ENCODE results near the gene SPPL3. TPM values are rescaled to one million over a fixed set of nuclear protein-coding genes. Genes with fewer than 3 reads are reported as not detected.

The SPPL3 gene
- total RNA-seq, 1 experiment from 2014 or later, result 32.5 TPM

DNA sequence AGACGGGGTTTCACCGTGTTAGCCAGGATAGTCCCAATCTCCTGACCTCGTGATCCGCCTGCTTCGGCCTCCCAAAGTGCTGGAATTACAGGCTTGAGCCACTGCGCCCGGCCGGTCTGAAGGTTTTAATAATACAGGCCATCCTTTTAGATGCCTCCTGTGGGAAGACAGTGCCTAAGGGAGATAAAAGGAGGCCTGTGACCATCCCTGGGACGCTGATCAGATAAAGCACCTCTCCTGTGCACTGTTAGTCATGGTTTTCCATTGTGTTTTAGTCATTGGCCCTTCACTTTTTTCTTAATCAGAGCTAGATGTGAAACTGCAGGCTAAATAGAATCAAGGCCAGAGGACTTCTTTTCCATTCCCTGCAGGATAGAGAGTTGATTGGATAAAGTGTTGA is 186.1 kb downstream of the SPPL3 start:
- ATAC-seq (no peak), DNase-seq (ENCODE audit: low spot score) (no peak)
- H3K9me3 Mint-ChIP-seq, result no peaks in the 10 kb centered on the region
- ChIA-PET POLR2A (no interaction called here), CTCF (no interaction called here)
- no peak overlapping the region for H3K27ac Mint-ChIP-seq
- H3K27me3 Mint-ChIP-seq (ENCODE audit: low read depth), result no peaks in the 10 kb centered on the region
- no peaks in the 10 kb centered on the region; the same call in 1 of the 2 replicates for H3K4me1 Mint-ChIP-seq
- no peak for TF ChIP-seq ZNF263 (CRISPR knock-in tag; IDR thresholded peaks at IDR 0.05; ENCODE audit: low read depth)
- no peak for TF ChIP-seq CBFB (CRISPR knock-in tag; IDR thresholded peaks at IDR 0.05; ENCODE audit: low read depth)
- TF ChIP-seq SMAD3 (CRISPR knock-in tag; IDR thresholded peaks at IDR 0.05; ENCODE audit: borderline replicate concordance), result no peak
- TF ChIP-seq, protein P1, sequence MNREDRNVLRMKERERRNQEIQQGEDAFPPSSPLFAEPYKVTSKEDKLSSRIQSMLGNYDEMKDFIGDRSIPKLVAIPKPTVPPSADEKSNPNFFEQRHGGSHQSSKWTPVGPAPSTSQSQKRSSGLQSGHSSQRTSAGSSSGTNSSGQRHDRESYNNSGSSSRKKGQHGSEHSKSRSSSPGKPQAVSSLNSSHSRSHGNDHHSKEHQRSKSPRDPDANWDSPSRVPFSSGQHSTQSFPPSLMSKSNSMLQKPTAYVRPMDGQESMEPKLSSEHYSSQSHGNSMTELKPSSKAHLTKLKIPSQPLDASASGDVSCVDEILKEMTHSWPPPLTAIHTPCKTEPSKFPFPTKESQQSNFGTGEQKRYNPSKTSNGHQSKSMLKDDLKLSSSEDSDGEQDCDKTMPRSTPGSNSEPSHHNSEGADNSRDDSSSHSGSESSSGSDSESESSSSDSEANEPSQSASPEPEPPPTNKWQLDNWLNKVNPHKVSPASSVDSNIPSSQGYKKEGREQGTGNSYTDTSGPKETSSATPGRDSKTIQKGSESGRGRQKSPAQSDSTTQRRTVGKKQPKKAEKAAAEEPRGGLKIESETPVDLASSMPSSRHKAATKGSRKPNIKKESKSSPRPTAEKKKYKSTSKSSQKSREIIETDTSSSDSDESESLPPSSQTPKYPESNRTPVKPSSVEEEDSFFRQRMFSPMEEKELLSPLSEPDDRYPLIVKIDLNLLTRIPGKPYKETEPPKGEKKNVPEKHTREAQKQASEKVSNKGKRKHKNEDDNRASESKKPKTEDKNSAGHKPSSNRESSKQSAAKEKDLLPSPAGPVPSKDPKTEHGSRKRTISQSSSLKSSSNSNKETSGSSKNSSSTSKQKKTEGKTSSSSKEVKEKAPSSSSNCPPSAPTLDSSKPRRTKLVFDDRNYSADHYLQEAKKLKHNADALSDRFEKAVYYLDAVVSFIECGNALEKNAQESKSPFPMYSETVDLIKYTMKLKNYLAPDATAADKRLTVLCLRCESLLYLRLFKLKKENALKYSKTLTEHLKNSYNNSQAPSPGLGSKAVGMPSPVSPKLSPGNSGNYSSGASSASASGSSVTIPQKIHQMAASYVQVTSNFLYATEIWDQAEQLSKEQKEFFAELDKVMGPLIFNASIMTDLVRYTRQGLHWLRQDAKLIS (CRISPR knock-in tag; IDR thresholded peaks at IDR 0.05; ENCODE audit: borderline replicate concordance), result no peak
- TF ChIP-seq, protein P2, sequence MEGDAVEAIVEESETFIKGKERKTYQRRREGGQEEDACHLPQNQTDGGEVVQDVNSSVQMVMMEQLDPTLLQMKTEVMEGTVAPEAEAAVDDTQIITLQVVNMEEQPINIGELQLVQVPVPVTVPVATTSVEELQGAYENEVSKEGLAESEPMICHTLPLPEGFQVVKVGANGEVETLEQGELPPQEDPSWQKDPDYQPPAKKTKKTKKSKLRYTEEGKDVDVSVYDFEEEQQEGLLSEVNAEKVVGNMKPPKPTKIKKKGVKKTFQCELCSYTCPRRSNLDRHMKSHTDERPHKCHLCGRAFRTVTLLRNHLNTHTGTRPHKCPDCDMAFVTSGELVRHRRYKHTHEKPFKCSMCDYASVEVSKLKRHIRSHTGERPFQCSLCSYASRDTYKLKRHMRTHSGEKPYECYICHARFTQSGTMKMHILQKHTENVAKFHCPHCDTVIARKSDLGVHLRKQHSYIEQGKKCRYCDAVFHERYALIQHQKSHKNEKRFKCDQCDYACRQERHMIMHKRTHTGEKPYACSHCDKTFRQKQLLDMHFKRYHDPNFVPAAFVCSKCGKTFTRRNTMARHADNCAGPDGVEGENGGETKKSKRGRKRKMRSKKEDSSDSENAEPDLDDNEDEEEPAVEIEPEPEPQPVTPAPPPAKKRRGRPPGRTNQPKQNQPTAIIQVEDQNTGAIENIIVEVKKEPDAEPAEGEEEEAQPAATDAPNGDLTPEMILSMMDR (IDR thresholded peaks at IDR 0.05), result no peak
- TF ChIP-seq ELF4 (CRISPR knock-in tag; IDR thresholded peaks at IDR 0.05; ENCODE audit: low read depth), result no peak
- no peak for TF ChIP-seq NFYB (CRISPR knock-in tag; conservative IDR thresholded peaks at IDR 0.05; ENCODE audit: low read depth)
- TF ChIP-seq, protein P3, sequence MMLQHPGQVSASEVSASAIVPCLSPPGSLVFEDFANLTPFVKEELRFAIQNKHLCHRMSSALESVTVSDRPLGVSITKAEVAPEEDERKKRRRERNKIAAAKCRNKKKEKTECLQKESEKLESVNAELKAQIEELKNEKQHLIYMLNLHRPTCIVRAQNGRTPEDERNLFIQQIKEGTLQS (CRISPR knock-in tag; conservative IDR thresholded peaks at IDR 0.05), result no peak
- TF ChIP-seq, protein P4, sequence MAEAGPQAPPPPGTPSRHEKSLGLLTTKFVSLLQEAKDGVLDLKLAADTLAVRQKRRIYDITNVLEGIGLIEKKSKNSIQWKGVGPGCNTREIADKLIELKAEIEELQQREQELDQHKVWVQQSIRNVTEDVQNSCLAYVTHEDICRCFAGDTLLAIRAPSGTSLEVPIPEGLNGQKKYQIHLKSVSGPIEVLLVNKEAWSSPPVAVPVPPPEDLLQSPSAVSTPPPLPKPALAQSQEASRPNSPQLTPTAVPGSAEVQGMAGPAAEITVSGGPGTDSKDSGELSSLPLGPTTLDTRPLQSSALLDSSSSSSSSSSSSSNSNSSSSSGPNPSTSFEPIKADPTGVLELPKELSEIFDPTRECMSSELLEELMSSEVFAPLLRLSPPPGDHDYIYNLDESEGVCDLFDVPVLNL (CRISPR knock-in tag; IDR thresholded peaks at IDR 0.05; ENCODE audit: borderline replicate concordance, low read depth), result no peak
- TF ChIP-seq FOXK1 (CRISPR knock-in tag; IDR thresholded peaks at IDR 0.05), result no peak
- TF ChIP-seq, protein P5, sequence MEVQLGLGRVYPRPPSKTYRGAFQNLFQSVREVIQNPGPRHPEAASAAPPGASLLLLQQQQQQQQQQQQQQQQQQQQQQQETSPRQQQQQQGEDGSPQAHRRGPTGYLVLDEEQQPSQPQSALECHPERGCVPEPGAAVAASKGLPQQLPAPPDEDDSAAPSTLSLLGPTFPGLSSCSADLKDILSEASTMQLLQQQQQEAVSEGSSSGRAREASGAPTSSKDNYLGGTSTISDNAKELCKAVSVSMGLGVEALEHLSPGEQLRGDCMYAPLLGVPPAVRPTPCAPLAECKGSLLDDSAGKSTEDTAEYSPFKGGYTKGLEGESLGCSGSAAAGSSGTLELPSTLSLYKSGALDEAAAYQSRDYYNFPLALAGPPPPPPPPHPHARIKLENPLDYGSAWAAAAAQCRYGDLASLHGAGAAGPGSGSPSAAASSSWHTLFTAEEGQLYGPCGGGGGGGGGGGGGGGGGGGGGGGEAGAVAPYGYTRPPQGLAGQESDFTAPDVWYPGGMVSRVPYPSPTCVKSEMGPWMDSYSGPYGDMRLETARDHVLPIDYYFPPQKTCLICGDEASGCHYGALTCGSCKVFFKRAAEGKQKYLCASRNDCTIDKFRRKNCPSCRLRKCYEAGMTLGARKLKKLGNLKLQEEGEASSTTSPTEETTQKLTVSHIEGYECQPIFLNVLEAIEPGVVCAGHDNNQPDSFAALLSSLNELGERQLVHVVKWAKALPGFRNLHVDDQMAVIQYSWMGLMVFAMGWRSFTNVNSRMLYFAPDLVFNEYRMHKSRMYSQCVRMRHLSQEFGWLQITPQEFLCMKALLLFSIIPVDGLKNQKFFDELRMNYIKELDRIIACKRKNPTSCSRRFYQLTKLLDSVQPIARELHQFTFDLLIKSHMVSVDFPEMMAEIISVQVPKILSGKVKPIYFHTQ (CRISPR knock-in tag; IDR thresholded peaks at IDR 0.05), result no peak
- TF ChIP-seq, protein P6, sequence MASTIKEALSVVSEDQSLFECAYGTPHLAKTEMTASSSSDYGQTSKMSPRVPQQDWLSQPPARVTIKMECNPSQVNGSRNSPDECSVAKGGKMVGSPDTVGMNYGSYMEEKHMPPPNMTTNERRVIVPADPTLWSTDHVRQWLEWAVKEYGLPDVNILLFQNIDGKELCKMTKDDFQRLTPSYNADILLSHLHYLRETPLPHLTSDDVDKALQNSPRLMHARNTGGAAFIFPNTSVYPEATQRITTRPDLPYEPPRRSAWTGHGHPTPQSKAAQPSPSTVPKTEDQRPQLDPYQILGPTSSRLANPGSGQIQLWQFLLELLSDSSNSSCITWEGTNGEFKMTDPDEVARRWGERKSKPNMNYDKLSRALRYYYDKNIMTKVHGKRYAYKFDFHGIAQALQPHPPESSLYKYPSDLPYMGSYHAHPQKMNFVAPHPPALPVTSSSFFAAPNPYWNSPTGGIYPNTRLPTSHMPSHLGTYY (CRISPR knock-in tag; IDR thresholded peaks at IDR 0.05), result no peak
- TF ChIP-seq ESRRA (CRISPR knock-in tag; IDR thresholded peaks at IDR 0.05; ENCODE audit: borderline replicate concordance), result no peak
- peaks cover 85% of the 10 kb centered on the region for H3K36me3 Mint-ChIP-seq
- no peak overlapping the region for H3K4me3 Mint-ChIP-seq
